Bronchial epithelial cell (primary cell): ENCODE results near the gene HMGN2. TPM values are rescaled to one million over a fixed set of nuclear protein-coding genes. Genes with fewer than 3 reads are reported as not detected.
"Not testable (repeated sequence)": the region's sequence is repeated elsewhere in the genome, so short reads cannot be mapped to it uniquely, and the experiment has no call there.

Source experiments
- DNase-seq: peaks from one replicate; pipeline ENCODE4 v3.0.0-alpha.2; 2010; ENCODE audit warnings: low read depth
- FAIRE-seq: peaks from 2 replicates; lab custom pipeline; 2011; peaks lifted over from hg19 to GRCh38; lab: Jason Lieb, UNC
- H3K27me3 ChIP-seq: 2 replicates; pipeline ENCODE4 v1.5.1; 2011; ENCODE audit warnings: low read length; ENCODE audit not compliant: control insufficient read depth, insufficient read depth
- H3K36me3 ChIP-seq: 2 replicates; pipeline ENCODE4 v1.5.1; 2011; ENCODE audit warnings: low read length; ENCODE audit not compliant: control insufficient read depth, insufficient read depth
- H3K4me3 ChIP-seq: 2 replicates; pipeline ENCODE4 v1.5.1; 2011; ENCODE audit warnings: mild to moderate bottlenecking, low read depth, low read length, control low read depth
- total RNA-seq: library from RNA; depleted of rRNA; stranded (reverse); fragments of >200 nt; gene quantifications from 2 replicates; pipeline ENCODE4 v1.2.1, GENCODE V29; 2014
- TF ChIP-seq, protein P1 (sequence below): IDR thresholded peaks from 2 replicates; pipeline ENCODE4 v1.5.1; 2011; ENCODE audit warnings: mild to moderate bottlenecking, moderate library complexity, low read length, control low read depth, inconsistent platforms; ENCODE audit not compliant: insufficient read depth, severe bottlenecking

The HMGN2 gene
- total RNA-seq, 1 donor from 2014 or later: 87.9 TPM

DNA sequence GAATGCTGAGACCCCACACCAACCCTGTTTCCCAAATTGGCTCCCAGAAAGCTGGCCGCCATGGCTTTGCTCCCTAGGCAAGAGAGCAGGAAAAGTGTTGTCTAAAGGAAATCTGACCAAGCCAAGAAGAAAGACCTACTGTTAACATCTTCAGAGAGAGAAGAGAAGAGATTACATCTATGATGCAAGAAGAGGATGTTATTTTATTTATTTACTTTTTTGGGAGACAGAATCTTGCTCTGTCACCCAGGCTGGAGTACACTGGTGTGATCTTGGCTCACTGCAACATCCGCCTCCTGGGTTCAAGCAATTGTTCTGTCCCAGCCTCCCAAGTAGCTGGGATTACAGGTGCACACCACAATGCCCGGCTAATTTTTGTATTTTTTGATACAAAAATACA is 21.7 kb downstream of the HMGN2 start:
- FAIRE-seq (no peak), DNase-seq (no peak)
- Histone ChIP-seq H3K36me3 (no peaks in the 10 kb centered on the region), H3K27me3 (no peaks in the 10 kb centered on the region), H3K4me3 (no peak overlapping the region)
- TF ChIP-seq, protein P1, sequence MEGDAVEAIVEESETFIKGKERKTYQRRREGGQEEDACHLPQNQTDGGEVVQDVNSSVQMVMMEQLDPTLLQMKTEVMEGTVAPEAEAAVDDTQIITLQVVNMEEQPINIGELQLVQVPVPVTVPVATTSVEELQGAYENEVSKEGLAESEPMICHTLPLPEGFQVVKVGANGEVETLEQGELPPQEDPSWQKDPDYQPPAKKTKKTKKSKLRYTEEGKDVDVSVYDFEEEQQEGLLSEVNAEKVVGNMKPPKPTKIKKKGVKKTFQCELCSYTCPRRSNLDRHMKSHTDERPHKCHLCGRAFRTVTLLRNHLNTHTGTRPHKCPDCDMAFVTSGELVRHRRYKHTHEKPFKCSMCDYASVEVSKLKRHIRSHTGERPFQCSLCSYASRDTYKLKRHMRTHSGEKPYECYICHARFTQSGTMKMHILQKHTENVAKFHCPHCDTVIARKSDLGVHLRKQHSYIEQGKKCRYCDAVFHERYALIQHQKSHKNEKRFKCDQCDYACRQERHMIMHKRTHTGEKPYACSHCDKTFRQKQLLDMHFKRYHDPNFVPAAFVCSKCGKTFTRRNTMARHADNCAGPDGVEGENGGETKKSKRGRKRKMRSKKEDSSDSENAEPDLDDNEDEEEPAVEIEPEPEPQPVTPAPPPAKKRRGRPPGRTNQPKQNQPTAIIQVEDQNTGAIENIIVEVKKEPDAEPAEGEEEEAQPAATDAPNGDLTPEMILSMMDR: no peak

DNA sequence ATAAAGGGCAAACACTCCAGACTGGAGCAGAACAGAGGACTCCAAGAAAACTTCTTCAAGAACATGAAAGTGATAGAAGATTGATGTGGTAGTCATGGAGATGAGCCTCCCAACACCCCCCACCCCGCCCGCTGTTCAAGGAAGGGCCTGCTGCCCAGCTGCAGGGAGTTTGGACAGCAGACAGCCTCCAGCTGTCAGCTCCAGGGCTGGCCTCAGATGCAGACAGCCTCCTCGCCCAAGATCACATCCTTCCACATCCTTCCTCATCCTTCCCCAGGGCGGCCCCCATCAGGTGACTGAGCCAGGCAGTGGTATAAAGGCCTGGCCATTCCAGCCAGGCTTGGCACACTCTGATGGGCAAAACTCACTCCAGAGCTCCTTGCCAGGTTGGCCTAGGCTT is 24.6 kb downstream of the HMGN2 start:
- TF ChIP-seq, protein P1: no peak
- H3K36me3 ChIP-seq: no peaks in the 10 kb centered on the region
- FAIRE-seq (no peak), DNase-seq (no peak)
- no peaks in the 10 kb centered on the region for H3K27me3 ChIP-seq
- no peak overlapping the region for H3K4me3 ChIP-seq

DNA sequence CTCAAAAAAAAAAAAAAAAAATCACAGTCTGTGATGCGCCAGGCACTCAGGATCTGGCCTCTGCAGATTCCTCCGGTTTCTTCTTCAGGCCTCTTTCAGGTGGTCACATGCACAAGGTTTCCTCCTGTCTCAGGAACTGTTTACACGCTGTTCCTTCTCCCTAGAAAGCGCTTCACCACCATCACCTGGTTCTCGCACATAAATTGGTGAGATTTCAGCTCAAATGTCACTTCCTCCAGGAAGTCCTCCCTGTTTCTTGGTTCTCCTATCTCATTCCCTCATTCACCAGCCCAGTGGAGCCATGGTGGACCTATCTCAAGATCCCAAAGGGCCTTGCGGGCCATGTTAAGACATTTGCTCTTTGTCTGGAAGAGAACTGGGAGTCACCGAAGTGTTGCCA is 26.7 kb downstream of the HMGN2 start:
- H3K36me3 ChIP-seq: no peaks in the 10 kb centered on the region
- TF ChIP-seq, protein P1: no peak
- peak; percentile 40 for FAIRE-seq
- no peaks in the 10 kb centered on the region for H3K27me3 ChIP-seq
- H3K4me3 ChIP-seq: no peak overlapping the region
- DNase-seq: no peak

DNA sequence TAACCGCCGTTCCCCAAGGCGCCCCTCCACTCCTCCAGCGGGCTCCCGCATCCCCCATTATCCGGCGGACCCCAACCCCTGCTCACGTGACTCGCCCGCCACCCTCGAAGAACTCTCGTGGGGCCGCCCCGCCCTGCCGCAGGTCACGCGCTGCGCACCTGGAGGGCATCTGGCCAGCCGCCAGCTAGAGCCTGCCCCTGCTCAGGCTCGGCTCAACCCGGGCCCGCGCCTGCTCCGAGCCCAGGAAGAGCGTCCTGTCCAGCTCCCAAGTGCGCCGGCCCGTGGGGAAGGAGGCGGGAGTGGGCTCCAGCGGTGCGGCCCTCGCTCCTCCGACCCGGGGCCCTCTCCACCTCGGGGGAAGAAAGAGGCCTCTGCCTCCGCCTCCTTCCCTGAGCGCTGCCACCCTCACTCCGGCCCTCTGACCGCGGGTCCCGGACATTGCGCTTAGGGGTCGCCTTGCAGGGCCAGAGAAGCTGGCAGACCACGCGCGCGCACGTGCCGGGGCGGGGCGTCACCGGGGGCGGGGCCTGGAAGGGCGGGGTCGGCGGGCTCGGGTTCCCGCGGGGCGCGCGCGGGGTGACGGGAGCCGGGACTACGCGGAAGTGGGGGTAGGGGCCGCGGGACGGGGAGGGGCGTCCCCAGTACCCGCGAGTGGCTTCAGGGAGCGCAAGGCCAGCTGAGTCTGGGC is 28.4 kb downstream of the HMGN2 start:
- TF ChIP-seq, protein P1: no peak
- H3K4me3 ChIP-seq: peak overlapping the region; percentile 66
- DNase-seq (peak; percentile 42), FAIRE-seq (no peak)
- H3K27me3 ChIP-seq: no peaks in the 10 kb centered on the region
- H3K36me3 ChIP-seq: no peaks in the 10 kb centered on the region

DNA sequence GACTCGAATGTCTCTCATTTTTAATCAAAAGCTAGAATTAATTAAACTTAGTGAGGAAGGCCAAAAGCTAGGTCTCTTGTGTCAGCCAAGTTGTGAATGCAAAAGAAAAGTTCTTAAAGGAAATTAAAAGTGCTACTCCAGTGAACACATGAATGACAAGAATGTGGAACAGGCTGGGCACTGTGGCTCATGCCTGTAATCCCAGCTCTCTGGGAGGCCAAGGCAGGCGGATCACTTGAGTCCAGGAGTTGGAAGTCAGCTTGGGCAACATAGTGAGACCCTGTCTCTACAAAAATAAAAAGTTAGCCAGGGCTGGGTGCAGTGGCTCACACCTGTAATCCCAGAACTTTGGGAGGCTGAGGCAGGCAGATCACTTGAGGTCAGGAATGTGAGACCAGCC is 38.5 kb downstream of the HMGN2 start:
- H3K27me3 ChIP-seq, H3K36me3 ChIP-seq, DNase-seq, FAIRE-seq, H3K4me3 ChIP-seq: not testable (repeated sequence)

DNA sequence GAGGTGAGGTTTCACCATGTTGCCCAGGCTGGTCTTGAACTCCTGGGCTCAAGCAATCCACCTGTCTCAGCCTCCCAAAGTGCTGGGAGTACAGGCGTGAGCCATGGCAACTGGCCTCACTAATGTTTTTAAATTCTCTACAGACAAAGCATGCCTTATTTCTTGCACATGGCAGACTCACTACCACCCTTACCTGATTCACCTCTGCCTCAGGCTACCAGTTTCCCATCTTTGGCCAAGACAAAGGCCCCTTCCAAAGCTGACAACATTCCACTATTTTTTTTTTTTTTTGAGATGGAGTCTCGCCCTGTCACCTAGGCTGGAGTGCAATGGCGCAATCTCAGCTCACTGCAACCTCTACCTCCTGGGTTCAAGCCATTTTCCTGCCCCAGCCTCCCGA is 43.6 kb downstream of the HMGN2 start:
- H3K27me3 ChIP-seq, H3K36me3 ChIP-seq, FAIRE-seq, H3K4me3 ChIP-seq: not testable (repeated sequence)
- DNase-seq: peak; percentile 40
